Chondrocyte (in vitro differentiated cells): ENCODE results near the gene MMAA. TPM values are rescaled to one million over a fixed set of nuclear protein-coding genes. Genes with fewer than 3 reads are reported as not detected.
A peak's percentile ranks its signal among the peaks of the same experiment; 100 is the strongest.
"Not testable (repeated sequence)": the region's sequence is repeated elsewhere in the genome, so short reads cannot be mapped to it uniquely, and the experiment has no call there.

ENCODE experiments used
- DNase-seq: peaks from one replicate; pipeline ENCODE4 v3.0.0; 2021; ENCODE audit warnings: mixed read lengths, low spot score
- H3K27ac Mint-ChIP-seq: one replicate; pipeline ENCODE4 v1.8.0; 2021; ENCODE audit warnings: mild to moderate bottlenecking, moderate library complexity, mixed read lengths; ENCODE audit not compliant: unreplicated experiment
- H3K27me3 Mint-ChIP-seq: 2 replicates; pipeline ENCODE4 v1.8.0; 2021; ENCODE audit warnings: low read depth, mixed read lengths
- H3K36me3 Mint-ChIP-seq: 2 replicates; pipeline ENCODE4 v1.8.0; 2021; ENCODE audit warnings: low read depth, mixed read lengths
- H3K4me1 Mint-ChIP-seq: 2 replicates; pipeline ENCODE4 v1.8.0; 2021; ENCODE audit warnings: low read depth, mild to moderate bottlenecking, mixed read lengths
- H3K4me3 Mint-ChIP-seq: one replicate; pipeline ENCODE4 v1.8.0; 2021; ENCODE audit warnings: mild to moderate bottlenecking, moderate library complexity, mixed read lengths; ENCODE audit not compliant: unreplicated experiment
- H3K9me3 Mint-ChIP-seq: 2 replicates; pipeline ENCODE4 v1.8.0; 2021; ENCODE audit warnings: low read depth, mixed read lengths
- CTCF ChIP-seq: fragments of 200-600 bp; sonication (generic); IDR thresholded peaks from 2 replicates; pipeline ENCODE4 v1.5.0; 2021; ENCODE audit warnings: antibody characterized with exemption, mild to moderate bottlenecking, moderate library complexity
- total RNA-seq: library from RNA; stranded (reverse); gene quantifications from 3 replicates; pipeline ENCODE4 v1.2.1, GENCODE V29; 2021

The MMAA gene
- total RNA-seq, 1 donor from 2014 or later = 9.1 TPM

DNA sequence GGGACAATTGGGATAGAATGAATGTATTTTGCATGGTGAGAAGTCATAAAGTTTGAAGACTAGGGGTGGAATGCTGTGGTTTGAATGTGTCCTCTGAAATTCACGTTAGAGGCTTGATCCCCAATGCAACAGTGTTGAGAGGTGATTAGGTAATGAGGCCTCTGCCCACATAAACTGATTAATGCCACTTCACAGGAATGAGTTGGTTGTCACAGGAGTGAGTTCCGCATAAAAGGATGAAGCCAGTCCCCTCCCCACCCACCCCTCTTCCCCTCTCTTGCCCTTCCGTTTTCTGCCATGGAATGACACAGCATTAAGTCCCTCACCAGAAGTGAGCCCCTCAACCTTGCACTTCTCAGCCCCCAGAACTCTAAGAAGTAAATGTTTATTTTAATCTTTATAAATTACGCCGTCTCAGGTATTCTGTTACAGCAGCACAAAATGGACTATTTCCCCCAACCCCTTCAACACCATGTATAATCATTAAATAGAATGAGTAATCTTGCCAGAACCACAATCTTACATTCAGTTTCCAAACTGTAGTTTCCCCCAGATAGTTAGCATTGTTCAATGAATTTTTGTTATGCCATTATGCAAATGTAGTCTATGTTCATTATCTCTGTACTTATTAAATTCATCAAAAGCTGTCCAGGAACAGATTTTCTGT, 5.5 kb upstream of the MMAA start:
- Mint-ChIP-seq H3K36me3 (no peaks in the 10 kb centered on the region), H3K4me3 (no peak overlapping the region), H3K9me3 (no peaks in the 10 kb centered on the region), H3K27ac (no peak overlapping the region), H3K4me1 (peaks cover 18% of the 10 kb centered on the region), H3K27me3 (no peaks in the 10 kb centered on the region)
- no peak for DNase-seq
- no peak for TF ChIP-seq CTCF

- DNase-seq = no peak
- Mint-ChIP-seq H3K4me3 (no peak overlapping the region), H3K27ac (no peak overlapping the region), H3K4me1 (peaks cover 18% of the 10 kb centered on the region), H3K27me3 (no peaks in the 10 kb centered on the region), H3K9me3 (no peaks in the 10 kb centered on the region), H3K36me3 (no peaks in the 10 kb centered on the region)
- no peak for TF ChIP-seq CTCF
Measured at GRCh38 chr4:145614233-145614610, 5.0 kb upstream of the MMAA start.

- Mint-ChIP-seq H3K27ac (peak overlapping the region; percentile 98), H3K36me3 (peaks cover 2% of the 10 kb centered on the region), H3K9me3 (peaks cover 3% of the 10 kb centered on the region), H3K4me3 (peak overlapping the region; percentile 94), H3K4me1 (peaks cover 37% of the 10 kb centered on the region), H3K27me3 (no peaks in the 10 kb centered on the region)
- no peak for TF ChIP-seq CTCF
- DNase-seq = no peak
Measured at GRCh38 chr4:145618210-145618931, 814 bp upstream of the MMAA start.

- Mint-ChIP-seq H3K36me3 (peaks cover 2% of the 10 kb centered on the region), H3K9me3 (peaks cover 3% of the 10 kb centered on the region), H3K27ac (peak overlapping the region; percentile 98), H3K4me1 (peaks cover 38% of the 10 kb centered on the region), H3K27me3 (no peaks in the 10 kb centered on the region), H3K4me3 (peak overlapping the region; percentile 94)
- TF ChIP-seq CTCF = peak; percentile 11
- no peak for DNase-seq
Measured at GRCh38 chr4:145619639-145619996, 433 bp downstream of the MMAA start.

DNA sequence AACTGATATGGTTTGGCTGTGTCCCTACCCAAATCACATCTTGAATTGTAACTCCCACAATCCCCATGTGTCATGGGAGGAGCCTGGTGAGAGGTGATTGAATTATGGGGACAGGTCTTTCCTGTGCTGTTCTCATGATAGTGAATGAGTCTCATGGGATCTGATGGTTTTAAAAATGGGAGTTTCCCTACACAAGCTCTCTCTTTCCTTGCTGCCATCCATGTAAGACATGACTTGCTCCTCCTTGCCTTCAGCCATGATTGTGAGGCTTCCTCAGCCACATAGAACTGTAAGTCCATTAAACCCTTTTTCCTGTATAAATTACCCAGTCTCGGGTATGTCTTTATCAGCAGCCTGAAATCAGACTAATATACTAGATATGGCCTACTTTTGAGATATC, 2.9 kb downstream of the MMAA start:
- not testable (repeated sequence) for DNase-seq, H3K27ac Mint-ChIP-seq, H3K9me3 Mint-ChIP-seq, H3K27me3 Mint-ChIP-seq, H3K36me3 Mint-ChIP-seq
- peaks cover 35% of the 10 kb centered on the region for H3K4me1 Mint-ChIP-seq
- H3K4me3 Mint-ChIP-seq = peak overlapping the region; percentile 19

GRCh38 chr4:145623831-145624230, 4.6 kb downstream of the MMAA start:
- H3K9me3 Mint-ChIP-seq = peaks cover 3% of the 10 kb centered on the region
- no peak for DNase-seq
- H3K27me3 Mint-ChIP-seq = no peaks in the 10 kb centered on the region
- peaks cover 2% of the 10 kb centered on the region for H3K36me3 Mint-ChIP-seq
- H3K4me3 Mint-ChIP-seq = no peak overlapping the region
- no peak for TF ChIP-seq CTCF
- peaks cover 23% of the 10 kb centered on the region for H3K4me1 Mint-ChIP-seq
- H3K27ac Mint-ChIP-seq = no peak overlapping the region
